Endothelial cell of umbilical vein (primary cell): ENCODE data around the gene REPS2. TPM values are rescaled to one million over a fixed set of nuclear protein-coding genes. Genes with fewer than 3 reads are reported as not detected.

ENCODE experiments used
- BruUV-seq: library from RNA; stranded (reverse); fragments of 400-500 nt; replicated peaks from 2 replicates; lab custom pipeline; 2021; lab: Mats Ljungman, UMichigan
- CTCF ChIA-PET: fragments of 300-600, 350-600 bp; sonication (Branson Sonifier 250); formaldehyde crosslinking; loops from one replicate; lab custom pipeline; 2021; ENCODE audit warnings: antibody characterized with exemption, inconsistent platforms; lab: Charles Lee
- POLR2A ChIA-PET: fragments of 300-600, 350-600 bp; sonication (Branson Sonifier 250); formaldehyde crosslinking; loops from one replicate; lab custom pipeline; 2021; ENCODE audit warnings: antibody characterized with exemption, inconsistent platforms; lab: Charles Lee
- DNase-seq: peaks from one replicate; pipeline ENCODE4 v3.0.0-alpha.2; 2011; ENCODE audit warnings: low read depth, low spot score
- FAIRE-seq: peaks from 2 replicates; lab custom pipeline; 2011; peaks lifted over from hg19 to GRCh38; lab: Jason Lieb, UNC
- H2AFZ ChIP-seq: 2 replicates; pipeline ENCODE4 v1.6.0; 2012; ENCODE audit warnings: low read depth, low read length, control low read depth, inconsistent platforms
- H3K27ac ChIP-seq: 2 replicates; pipeline ENCODE4 v1.5.1; 2011; ENCODE audit warnings: low read depth, mild to moderate bottlenecking, control low read depth, low read length, moderate library complexity; ENCODE audit not compliant: insufficient read depth
- H3K27me3 ChIP-seq, 2 experiments: 2 replicates each; pipeline versions ENCODE4 v1.6.0 to v1.6.1; 2011; ENCODE audit warnings: low read length in 2 of 2, mixed read lengths in 1 of 2; ENCODE audit not compliant: control insufficient read depth in 2 of 2, insufficient read depth in 2 of 2
- H3K36me3 ChIP-seq, 2 experiments: 2 replicates in 1 of 2; 3 replicates in 1 of 2; pipeline ENCODE4 v1.5.1; 2011; ENCODE audit warnings: low read length in 2 of 2, mild to moderate bottlenecking in 1 of 2, moderate library complexity in 1 of 2; ENCODE audit not compliant: control insufficient read depth in 2 of 2, insufficient read depth in 2 of 2; ENCODE audit errors: extremely low read depth in 1 of 2
- H3K4me1 ChIP-seq: 3 replicates; pipeline ENCODE4 v1.5.1; 2011; ENCODE audit warnings: mild to moderate bottlenecking, low read length; ENCODE audit not compliant: control insufficient read depth, insufficient read depth; ENCODE audit errors: extremely low read depth
- H3K4me2 ChIP-seq: 2 replicates; pipeline ENCODE4 v1.6.1; 2011; ENCODE audit warnings: low read length, control low read depth, mixed read lengths; ENCODE audit not compliant: insufficient read depth
- H3K4me3 ChIP-seq, 3 experiments: fragments of 200-600 bp in 1 of 3; sonication (generic), shearing (Covaris generic) in 1 of 3; replicated peaks in 1 of 3; 2 replicates each; pipeline ENCODE4 v1.5.1; 2011 to 2016; ENCODE audit warnings: control low read depth in 3 of 3, low read length in 3 of 3, mild to moderate bottlenecking in 2 of 3, inconsistent platforms in 1 of 3, low read depth in 1 of 3, moderate library complexity in 1 of 3; ENCODE audit not compliant: insufficient read depth in 1 of 3
- H3K79me2 ChIP-seq: 2 replicates; pipeline ENCODE4 v1.6.0; 2012; ENCODE audit warnings: low read length, inconsistent platforms; ENCODE audit not compliant: control insufficient read depth, insufficient read depth
- H3K9ac ChIP-seq: replicated peaks from 2 replicates; pipeline ENCODE3; 2011; ENCODE audit warnings: low read length, control low read depth; ENCODE audit not compliant: insufficient read depth; ENCODE audit errors: extremely low read depth
- H3K9me1 ChIP-seq: replicated peaks from 3 replicates; pipeline ENCODE4 v1.6.0; 2011; ENCODE audit warnings: mild to moderate bottlenecking, low read length; ENCODE audit not compliant: control insufficient read depth, insufficient read depth; ENCODE audit errors: extremely low read depth
- H3K9me3 ChIP-seq: replicated peaks from 2 replicates; pipeline ENCODE4 v1.5.1; 2012; ENCODE audit warnings: low read length, inconsistent platforms; ENCODE audit not compliant: control insufficient read depth, insufficient read depth
- H4K20me1 ChIP-seq: replicated peaks from 2 replicates; pipeline ENCODE3; 2011; ENCODE audit warnings: mild to moderate bottlenecking, low read length; ENCODE audit not compliant: control insufficient read depth, insufficient read depth; ENCODE audit errors: extremely low read depth
- CTCF ChIP-seq, 2 donors: IDR thresholded peaks; 1 replicate in 1 of 2; 2 replicates in 1 of 2; pipeline ENCODE4 v1.5.1; 2011; ENCODE audit warnings: low read length in 2 of 2, mild to moderate bottlenecking in 2 of 2, moderate library complexity in 2 of 2, control low read depth in 1 of 2, inconsistent platforms in 1 of 2, low read depth in 1 of 2; ENCODE audit not compliant: insufficient read depth in 1 of 2; ENCODE audit errors: extremely low read depth in 1 of 2
- EZH2 ChIP-seq: IDR thresholded peaks from 2 replicates; pipeline ENCODE4 v1.6.1; 2012; ENCODE audit warnings: borderline replicate concordance, low read depth, mild to moderate bottlenecking, moderate library complexity, low read length, inconsistent platforms; ENCODE audit not compliant: severe bottlenecking
- FOS ChIP-seq: IDR thresholded peaks from 2 replicates; pipeline ENCODE4 v1.6.1; 2011; ENCODE audit warnings: mild to moderate bottlenecking, low read length, moderate library complexity, borderline replicate concordance; ENCODE audit not compliant: insufficient read depth
- GATA2 ChIP-seq: IDR thresholded peaks from 2 replicates; pipeline ENCODE4 v1.7.0; 2011; ENCODE audit warnings: low read depth, mild to moderate bottlenecking, moderate library complexity, mixed read lengths, low read length; ENCODE audit not compliant: insufficient read length, insufficient read depth
- JUN ChIP-seq: IDR thresholded peaks from 2 replicates; pipeline ENCODE4 v1.6.1; 2011; ENCODE audit warnings: borderline replicate concordance, low read depth; ENCODE audit not compliant: insufficient read length, insufficient read depth
- MYC ChIP-seq: IDR thresholded peaks from one replicate; pipeline ENCODE4 v1.6.1; 2011; ENCODE audit warnings: mild to moderate bottlenecking, low read depth, low read length
- POLR2A ChIP-seq: IDR thresholded peaks from 2 replicates; pipeline ENCODE4 v1.6.1; 2012; ENCODE audit warnings: low read depth, mild to moderate bottlenecking, control low read depth, low read length
- POLR2AphosphoS5 ChIP-seq: IDR thresholded peaks from 2 replicates; pipeline ENCODE4 v1.6.1; 2012; ENCODE audit warnings: low read depth, mild to moderate bottlenecking, control low read depth, low read length, moderate library complexity; ENCODE audit not compliant: insufficient read depth
- dilution Hi-C: fragments of 300-500 bp; cut with MboI; formaldehyde crosslinking; loops from one replicate; pipeline ENCODE4 v1.15.0; 2019; ENCODE audit warnings: low sequenced_read_pairs; ENCODE audit not compliant: extremely low pct_ligation_motif_present
- intact Hi-C: fragments of 100-400 bp; cut with micrococcal nuclease; formaldehyde crosslinking; loops from one replicate; pipeline ENCODE4 v1.10.0; 2022
- polyA plus RNA-seq, 4 experiments: library from polyadenylated mRNA; depleted of rRNA in 3 of 4; stranded (reverse) in 3 of 4; unstranded in 1 of 4; fragments of >200 nt; gene quantifications; 2 replicates each; pipeline versions ENCODE4 v1.2.1 to v1.2.3, GENCODE V29; 2011 to 2012; ENCODE audit warnings: missing spikeins in 1 of 4
- total RNA-seq: library from RNA; stranded (reverse); gene quantifications from 2 replicates; pipeline ENCODE4 v1.2.3, GENCODE V29; 2021
- TF ChIP-seq, protein P1 (sequence below): IDR thresholded peaks from 2 replicates; pipeline ENCODE4 v1.6.1; 2011; ENCODE audit not compliant: insufficient read depth, insufficient read length

The REPS2 gene
- total and polyA plus RNA-seq, 2 donors (not counting 3 experiments of a cell fraction or from before 2014, with no cell fraction given) = 0.91 to 2.6 TPM

DNA sequence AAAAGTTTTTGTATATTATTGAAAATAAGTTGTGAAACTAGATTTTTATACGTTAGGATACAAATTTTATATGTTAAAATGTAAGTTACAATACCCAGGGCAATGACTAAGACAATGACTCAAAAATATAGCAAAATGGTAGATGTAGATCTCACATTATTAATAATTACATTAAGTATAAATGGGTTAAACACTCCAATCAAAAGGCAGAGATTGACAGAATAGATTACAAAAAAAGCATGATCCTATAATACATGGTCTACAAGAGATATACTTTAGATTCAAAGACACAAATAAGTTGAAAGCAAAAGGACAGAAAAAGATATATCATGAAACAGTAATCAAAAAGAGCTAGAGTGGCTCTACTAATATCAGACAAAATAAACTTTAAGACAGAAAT is 217.6 kb downstream of the REPS2 start:
- POLR2A ChIA-PET = no interaction called here
- no peak for TF ChIP-seq MYC
- no peak for TF ChIP-seq EZH2
- TF ChIP-seq CTCF (IDR thresholded peaks at IDR 0.05; ENCODE audit: extremely low read depth in 1 of 2, insufficient read depth in 1 of 2, low read depth in 1 of 2, low read length in 2 of 2) = no peak
- TF ChIP-seq, protein P1, sequence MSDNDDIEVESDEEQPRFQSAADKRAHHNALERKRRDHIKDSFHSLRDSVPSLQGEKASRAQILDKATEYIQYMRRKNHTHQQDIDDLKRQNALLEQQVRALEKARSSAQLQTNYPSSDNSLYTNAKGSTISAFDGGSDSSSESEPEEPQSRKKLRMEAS = no peak
- no peak for TF ChIP-seq GATA2
- TF ChIP-seq FOS = no peak
- TF ChIP-seq JUN = no peak
- no peak for TF ChIP-seq POLR2AphosphoS5
- TF ChIP-seq POLR2A = no peak
- Histone ChIP-seq H3K9me3 (no peaks in the 10 kb centered on the region), H3K79me2 (no peaks in the 10 kb centered on the region), H3K9me1 (no peaks in the 10 kb centered on the region), H3K36me3 (no peaks in the 10 kb centered on the region), H2AFZ (no peak overlapping the region), H3K4me1 (no peaks in the 10 kb centered on the region), H3K4me3 (no peak overlapping the region), H4K20me1 (no peaks in the 10 kb centered on the region), H3K4me2 (no peak overlapping the region), H3K27me3 (no peaks in the 10 kb centered on the region), H3K27ac (no peak overlapping the region), H3K9ac (no peak overlapping the region)
- CTCF ChIA-PET = no interaction called here
- no peak for FAIRE-seq
- intact Hi-C loops (no loop called here), dilution Hi-C loops (no loop called here)
- BruUV-seq = no TSS peak
- DNase-seq = no peak
